Esophagus muscularis mucosa (tissue), 4 donors: ENCODE measurements around the gene ADPRHL1. TPM values are rescaled to one million over a fixed set of nuclear protein-coding genes. Genes with fewer than 3 reads are reported as not detected.
A peak's percentile ranks its signal among the peaks of the same experiment; 100 is the strongest.

Experiments used
- DNase-seq: peaks from one replicate; pipeline ENCODE4 v3.0.0-alpha.2; 2017; ENCODE audit errors: extremely low spot score
- H3K27ac ChIP-seq, 4 donors: fragments of 200-600 bp; sonication (generic); replicated peaks in 1 of 4; 1 replicate in 3 of 4; 2 replicates in 1 of 4; pipeline ENCODE4 v1.5.1; 2016 to 2019; ENCODE audit warnings: mild to moderate bottlenecking in 1 of 4
- H3K27me3 ChIP-seq, 4 donors: fragments of 200-600 bp; sonication (generic); one replicate each; pipeline versions ENCODE4 v1.5.1 to v1.6.0; 2016 to 2019
- H3K36me3 ChIP-seq, 4 donors: fragments of 200-600 bp; sonication (generic); one replicate each; pipeline ENCODE4 v1.5.1; 2016 to 2019
- H3K4me1 ChIP-seq, 4 donors: fragments of 200-600 bp; sonication (generic); one replicate each; pipeline ENCODE4 v1.5.1; 2016 to 2019
- H3K4me3 ChIP-seq, 4 donors: fragments of 200-600 bp; sonication (generic); 1 replicate in 2 of 4; 2 replicates in 2 of 4; pipeline ENCODE4 v1.5.1; 2016 to 2019; ENCODE audit warnings: mild to moderate bottlenecking in 4 of 4, moderate library complexity in 1 of 4
- H3K9me3 ChIP-seq, 4 donors: fragments of 200-600 bp; sonication (generic); 1 replicate in 3 of 4; 2 replicates in 1 of 4; pipeline ENCODE4 v1.5.1; 2016 to 2019
- EP300 ChIP-seq: sonication (generic); formaldehyde crosslinking; IDR thresholded peaks from one replicate; pipeline ENCODE4 v1.6.1; 2017; ENCODE audit warnings: antibody characterized with exemption
- POLR2A ChIP-seq: fragments of 450-650 bp; IDR thresholded peaks from one replicate; pipeline ENCODE4 v1.6.1; 2017; ENCODE audit warnings: antibody characterized with exemption, moderate library complexity, mild to moderate bottlenecking, low read depth
- POLR2AphosphoS5 ChIP-seq, 2 donors: sonication (generic); formaldehyde crosslinking; IDR thresholded peaks; one replicate each; pipeline ENCODE4 v1.6.1; 2017; ENCODE audit warnings: antibody characterized with exemption in 2 of 2
- WGBS: methylation state at CpG from one replicate; pipeline ENCODE4 v1.1.5; 2018; 5-methylcytosine and 5-hydroxymethylcytosine counted together
- intact Hi-C: fragments of 100-400 bp; cut with DNase I; formaldehyde crosslinking; loops from one replicate; pipeline ENCODE4 v1.15.1; 2023
- total RNA-seq, 4 donors: library from RNA; depleted of rRNA; stranded (reverse); fragments of >200 nt; gene quantifications; one replicate each; pipeline versions ENCODE4 v1.1.0 to v1.2.1, GENCODE V29; 2016
- TF ChIP-seq, protein P1 (sequence below), 3 experiments: fragments of 200-600 bp in 2 of 3; fragments of 450-650 bp in 1 of 3; sonication (generic) in 2 of 3; IDR thresholded peaks; one replicate each; pipeline ENCODE4 v1.5.1; 2017 to 2019; ENCODE audit warnings: antibody characterized with exemption in 3 of 3, mild to moderate bottlenecking in 2 of 3, moderate library complexity in 1 of 3

ADPRHL1 gene
- total RNA-seq, 4 donors from 2014 or later, result 6.9 to 26.2 (median 11.0) TPM

DNA sequence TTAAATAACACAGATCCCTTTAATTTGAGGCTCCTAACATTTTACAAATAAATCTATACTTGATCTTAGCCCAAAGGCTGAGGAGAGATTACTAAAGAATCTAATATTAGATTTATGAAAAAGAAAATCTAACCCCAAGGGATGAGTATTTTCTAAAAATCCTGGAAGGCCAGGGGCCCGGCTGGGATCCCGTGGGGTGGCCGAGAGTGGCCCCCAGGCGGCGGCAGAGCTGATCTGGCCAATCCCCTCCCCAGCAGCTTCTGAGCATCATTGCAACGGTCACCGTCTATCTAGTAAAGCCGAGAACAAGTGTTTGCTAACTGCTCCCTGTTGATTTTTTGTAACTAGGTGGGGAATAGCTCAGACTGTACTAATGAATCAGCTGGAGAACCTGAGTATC, 37.5 kb downstream of the ADPRHL1 start:
- H3K36me3 ChIP-seq, result peaks cover 0 to 10% (median 0%) of the 10 kb centered on the region in 4 donors
- H3K9me3 ChIP-seq, result no peaks in the 10 kb centered on the region
- no peak overlapping the region for H3K27ac ChIP-seq
- WGBS, result 78% methylated on average over 8 of the region's 8 CpGs
- intact Hi-C loops, result no loop called here
- peaks cover 0 to 5% (median 0%) of the 10 kb centered on the region in 4 donors for H3K27me3 ChIP-seq
- peaks cover 21 to 37% (median 35%) of the 10 kb centered on the region in 4 donors for H3K4me1 ChIP-seq
- TF ChIP-seq, protein P1, sequence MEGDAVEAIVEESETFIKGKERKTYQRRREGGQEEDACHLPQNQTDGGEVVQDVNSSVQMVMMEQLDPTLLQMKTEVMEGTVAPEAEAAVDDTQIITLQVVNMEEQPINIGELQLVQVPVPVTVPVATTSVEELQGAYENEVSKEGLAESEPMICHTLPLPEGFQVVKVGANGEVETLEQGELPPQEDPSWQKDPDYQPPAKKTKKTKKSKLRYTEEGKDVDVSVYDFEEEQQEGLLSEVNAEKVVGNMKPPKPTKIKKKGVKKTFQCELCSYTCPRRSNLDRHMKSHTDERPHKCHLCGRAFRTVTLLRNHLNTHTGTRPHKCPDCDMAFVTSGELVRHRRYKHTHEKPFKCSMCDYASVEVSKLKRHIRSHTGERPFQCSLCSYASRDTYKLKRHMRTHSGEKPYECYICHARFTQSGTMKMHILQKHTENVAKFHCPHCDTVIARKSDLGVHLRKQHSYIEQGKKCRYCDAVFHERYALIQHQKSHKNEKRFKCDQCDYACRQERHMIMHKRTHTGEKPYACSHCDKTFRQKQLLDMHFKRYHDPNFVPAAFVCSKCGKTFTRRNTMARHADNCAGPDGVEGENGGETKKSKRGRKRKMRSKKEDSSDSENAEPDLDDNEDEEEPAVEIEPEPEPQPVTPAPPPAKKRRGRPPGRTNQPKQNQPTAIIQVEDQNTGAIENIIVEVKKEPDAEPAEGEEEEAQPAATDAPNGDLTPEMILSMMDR (IDR thresholded peaks at IDR 0.05), result no peak
- TF ChIP-seq POLR2A, result no peak
- TF ChIP-seq EP300, result no peak
- TF ChIP-seq POLR2AphosphoS5 (IDR thresholded peaks at IDR 0.05), result no peak
- DNase-seq, result no peak
- H3K4me3 ChIP-seq, result no peak overlapping the region

DNA sequence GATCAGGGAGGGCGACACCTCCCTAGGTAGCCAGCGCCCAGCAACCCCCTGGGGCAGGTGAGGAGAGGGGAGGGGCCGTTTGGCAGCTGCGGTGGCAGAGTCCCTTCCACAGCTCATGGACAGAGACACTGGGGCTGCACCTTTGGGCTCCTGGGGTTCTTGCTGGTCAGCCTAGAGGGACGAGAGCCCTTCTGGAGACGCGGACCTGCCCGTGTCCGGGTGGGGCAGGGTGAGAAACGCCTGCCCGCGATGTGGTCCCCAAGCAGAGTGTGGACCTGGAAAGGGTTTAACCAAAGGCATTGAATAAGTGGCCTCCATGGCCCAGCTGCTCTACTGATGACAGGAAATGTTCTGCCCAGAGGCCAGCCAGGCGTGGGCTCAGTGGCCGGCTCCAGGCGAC, 38.3 kb downstream of the ADPRHL1 start:
- Histone ChIP-seq H3K4me1 (peaks cover 29 to 45% (median 43%) of the 10 kb centered on the region in 4 donors), H3K27me3 (peaks cover 0 to 13% (median 0%) of the 10 kb centered on the region in 4 donors), H3K9me3 (no peaks in the 10 kb centered on the region), H3K27ac (peak overlapping the region; percentile 81 to 87 (median 82)), H3K36me3 (peaks cover 0 to 5% (median 0%) of the 10 kb centered on the region in 4 donors), H3K4me3 (no peak overlapping the region)
- no peak for DNase-seq
- intact Hi-C loops, result no loop called here
- 100% methylated on average over 2 of the region's 15 CpGs for WGBS
- TF ChIP-seq POLR2A, result no peak

DNA sequence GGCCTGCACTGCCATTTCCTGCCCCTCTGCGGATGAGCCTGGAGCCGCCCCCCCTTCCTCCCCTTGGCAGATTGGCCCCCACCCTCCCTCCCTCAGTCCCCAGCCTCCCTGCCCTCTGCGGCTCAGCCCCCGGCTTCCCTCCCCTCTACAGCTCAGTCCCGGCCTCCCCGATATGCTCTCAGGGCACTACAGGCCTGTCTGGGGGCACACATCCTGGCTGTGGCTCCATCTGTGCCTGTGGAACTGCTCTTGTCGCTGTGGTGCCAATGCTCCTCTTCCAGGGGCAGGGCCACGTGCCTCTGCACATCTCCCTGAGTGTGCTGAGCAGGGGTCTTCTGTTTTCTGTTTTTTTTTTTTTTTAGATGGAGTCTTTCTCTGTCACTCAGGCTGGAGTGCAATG, 39.0 kb downstream of the ADPRHL1 start:
- Histone ChIP-seq H3K4me1 (peaks cover 32 to 50% (median 47%) of the 10 kb centered on the region in 4 donors), H3K4me3 (no peak overlapping the region), H3K36me3 (no peaks in the 10 kb centered on the region), H3K27me3 (peaks cover 0 to 18% (median 0%) of the 10 kb centered on the region in 4 donors), H3K9me3 (no peaks in the 10 kb centered on the region), H3K27ac (peak overlapping the region; percentile 81 to 87 (median 82))
- WGBS, result 77% methylated on average over 8 of the region's 8 CpGs
- no peak for DNase-seq
- TF ChIP-seq POLR2AphosphoS5 (IDR thresholded peaks at IDR 0.05) (no peak), POLR2A (no peak), EP300 (no peak)
- TF ChIP-seq, protein P1 (IDR thresholded peaks at IDR 0.05), result no peak
- intact Hi-C loops, result no loop called here

DNA sequence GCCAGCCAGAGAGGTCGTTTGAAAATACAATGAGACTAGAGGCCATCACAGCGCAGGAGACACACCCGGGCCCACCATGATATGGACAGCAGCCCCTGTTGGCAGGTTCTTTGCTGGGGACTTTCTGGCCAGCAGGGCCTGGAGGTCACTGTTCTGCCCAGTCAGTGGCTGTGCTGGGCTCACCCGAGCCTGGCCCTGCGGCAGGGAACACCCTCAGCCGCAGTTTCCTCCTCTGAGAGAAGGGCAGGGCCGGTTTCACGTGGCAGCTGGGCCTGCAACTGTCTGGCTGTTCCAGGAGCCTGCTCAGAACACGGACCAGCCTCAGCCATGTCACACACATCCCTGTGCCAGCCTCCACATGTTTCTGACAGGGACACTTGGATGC, 39.4 kb downstream of the ADPRHL1 start:
- H3K27me3 ChIP-seq, result peaks cover 0 to 20% (median 0%) of the 10 kb centered on the region in 4 donors
- no peaks in the 10 kb centered on the region for H3K9me3 ChIP-seq
- no peaks in the 10 kb centered on the region for H3K36me3 ChIP-seq
- WGBS, result 29% methylated on average over 1 of the region's 9 CpGs
- H3K4me3 ChIP-seq, result peak overlapping the region in 3 of 4 donors; percentile 18 to 44 (median 42)
- no peak for DNase-seq
- intact Hi-C loops, result no loop called here
- TF ChIP-seq POLR2AphosphoS5 (IDR thresholded peaks at IDR 0.05) (peak; percentile 25 to 30), EP300 (no peak), POLR2A (no peak)
- TF ChIP-seq, protein P1 (IDR thresholded peaks at IDR 0.05), result no peak
- peak overlapping the region; percentile 81 to 87 (median 82) for H3K27ac ChIP-seq
- H3K4me1 ChIP-seq, result peaks cover 32 to 50% (median 47%) of the 10 kb centered on the region in 4 donors

DNA sequence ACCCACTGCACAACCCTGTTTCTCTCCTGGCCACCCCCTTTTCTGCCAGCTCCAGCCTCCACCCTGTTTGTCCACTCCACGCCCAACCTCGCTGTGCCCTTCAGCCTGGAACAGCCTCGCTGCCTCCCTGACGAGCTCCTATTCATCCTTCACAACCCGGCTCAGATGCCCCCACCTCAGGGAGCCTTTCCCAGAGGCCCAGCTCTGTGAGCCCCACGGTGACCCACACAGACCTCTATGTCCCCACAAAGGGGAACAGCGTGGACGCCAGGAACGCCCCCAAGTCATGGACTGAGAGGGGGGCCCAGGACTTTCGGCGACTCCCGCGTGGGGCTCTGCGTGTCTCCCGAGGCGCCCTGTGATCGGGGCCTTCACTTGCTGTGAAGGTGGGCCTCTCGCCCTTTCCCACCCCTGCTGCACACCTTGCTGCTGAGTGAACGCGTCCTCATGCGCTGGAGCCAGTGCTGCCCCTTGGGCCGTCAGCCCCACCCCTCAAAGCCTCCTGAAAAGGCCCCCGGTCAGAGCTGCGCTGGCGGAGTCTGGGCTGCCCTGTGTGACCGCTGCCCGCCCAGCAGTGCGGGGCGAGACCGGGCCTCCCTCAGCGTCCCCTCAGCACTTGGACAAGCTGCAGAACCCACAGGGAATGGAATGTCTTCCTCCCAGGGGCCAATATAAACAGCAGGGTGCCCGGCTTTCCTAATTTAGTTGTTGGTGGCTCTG, 40.0 kb downstream of the ADPRHL1 start:
- Histone ChIP-seq H3K4me1 (peaks cover 32 to 52% (median 48%) of the 10 kb centered on the region in 4 donors), H3K36me3 (no peaks in the 10 kb centered on the region), H3K9me3 (no peaks in the 10 kb centered on the region), H3K27me3 (peaks cover 0 to 25% (median 0%) of the 10 kb centered on the region in 4 donors), H3K4me3 (peak overlapping the region; percentile 18 to 44 (median 40)), H3K27ac (peak overlapping the region; percentile 81 to 87 (median 82))
- DNase-seq, result no peak
- WGBS, result 82% methylated on average over 21 of the region's 32 CpGs
- intact Hi-C loops, result no loop called here
- TF ChIP-seq EP300 (peak; percentile 56), POLR2A (no peak), POLR2AphosphoS5 (IDR thresholded peaks at IDR 0.05) (peak; percentile 29 to 73)
- TF ChIP-seq, protein P1 (IDR thresholded peaks at IDR 0.05), result no peak
